Measurements from ENCODE around the gene SBSN.
A peak's percentile ranks its signal among the peaks of the same experiment; 100 is the strongest.

SBSN gene

DNA sequence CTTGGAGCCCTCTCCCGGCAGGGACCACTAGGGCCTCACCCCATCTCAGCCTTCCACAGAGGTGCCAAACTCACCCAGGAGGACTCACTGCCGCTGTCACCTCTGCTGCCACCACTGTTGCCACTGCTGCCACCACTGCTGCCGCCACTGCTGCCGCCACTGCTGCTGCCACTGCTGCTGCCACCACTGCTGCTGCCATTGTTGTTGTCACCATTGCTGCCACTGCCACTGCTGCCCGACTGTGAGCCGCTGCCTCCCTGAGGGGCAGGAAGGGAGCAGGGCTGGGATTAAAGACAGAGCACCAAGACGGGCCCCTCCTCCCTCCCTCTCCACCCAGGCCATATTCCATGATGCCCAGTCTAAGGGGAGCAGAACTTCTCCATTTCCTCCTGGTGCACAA is 16.8 kb downstream of the SBSN start:
- no peak for TF ChIP-seq USF1 (IDR thresholded peaks at IDR 0.05)
- no peak for TF ChIP-seq TAF1 (IDR thresholded peaks at IDR 0.05; ENCODE audit: low read depth)
- no peak for TF ChIP-seq MAX (IDR thresholded peaks at IDR 0.05)
- no peak for TF ChIP-seq ZBTB7A (IDR thresholded peaks at IDR 0.05; ENCODE audit: low read depth)
- no peak for TF ChIP-seq EGR1 (IDR thresholded peaks at IDR 0.05)
- no peak for TF ChIP-seq YY1 (IDR thresholded peaks at IDR 0.05; ENCODE audit: low read depth)
- no peak for TF ChIP-seq TCF12 (IDR thresholded peaks at IDR 0.05; ENCODE audit: low read depth)
- TF ChIP-seq, protein P1, sequence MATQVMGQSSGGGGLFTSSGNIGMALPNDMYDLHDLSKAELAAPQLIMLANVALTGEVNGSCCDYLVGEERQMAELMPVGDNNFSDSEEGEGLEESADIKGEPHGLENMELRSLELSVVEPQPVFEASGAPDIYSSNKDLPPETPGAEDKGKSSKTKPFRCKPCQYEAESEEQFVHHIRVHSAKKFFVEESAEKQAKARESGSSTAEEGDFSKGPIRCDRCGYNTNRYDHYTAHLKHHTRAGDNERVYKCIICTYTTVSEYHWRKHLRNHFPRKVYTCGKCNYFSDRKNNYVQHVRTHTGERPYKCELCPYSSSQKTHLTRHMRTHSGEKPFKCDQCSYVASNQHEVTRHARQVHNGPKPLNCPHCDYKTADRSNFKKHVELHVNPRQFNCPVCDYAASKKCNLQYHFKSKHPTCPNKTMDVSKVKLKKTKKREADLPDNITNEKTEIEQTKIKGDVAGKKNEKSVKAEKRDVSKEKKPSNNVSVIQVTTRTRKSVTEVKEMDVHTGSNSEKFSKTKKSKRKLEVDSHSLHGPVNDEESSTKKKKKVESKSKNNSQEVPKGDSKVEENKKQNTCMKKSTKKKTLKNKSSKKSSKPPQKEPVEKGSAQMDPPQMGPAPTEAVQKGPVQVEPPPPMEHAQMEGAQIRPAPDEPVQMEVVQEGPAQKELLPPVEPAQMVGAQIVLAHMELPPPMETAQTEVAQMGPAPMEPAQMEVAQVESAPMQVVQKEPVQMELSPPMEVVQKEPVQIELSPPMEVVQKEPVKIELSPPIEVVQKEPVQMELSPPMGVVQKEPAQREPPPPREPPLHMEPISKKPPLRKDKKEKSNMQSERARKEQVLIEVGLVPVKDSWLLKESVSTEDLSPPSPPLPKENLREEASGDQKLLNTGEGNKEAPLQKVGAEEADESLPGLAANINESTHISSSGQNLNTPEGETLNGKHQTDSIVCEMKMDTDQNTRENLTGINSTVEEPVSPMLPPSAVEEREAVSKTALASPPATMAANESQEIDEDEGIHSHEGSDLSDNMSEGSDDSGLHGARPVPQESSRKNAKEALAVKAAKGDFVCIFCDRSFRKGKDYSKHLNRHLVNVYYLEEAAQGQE (IDR thresholded peaks at IDR 0.05; ENCODE audit: low read depth) = no peak
- no peak for TF ChIP-seq RAD21 (IDR thresholded peaks at IDR 0.05; ENCODE audit: low read depth)
- TF ChIP-seq CREB1 (IDR thresholded peaks at IDR 0.05; ENCODE audit: low read depth) = no peak
- TF ChIP-seq FOXM1 (IDR thresholded peaks at IDR 0.05; ENCODE audit: borderline replicate concordance, low read depth) = no peak
- no peak for TF ChIP-seq CEBPB (IDR thresholded peaks at IDR 0.05)

- TF ChIP-seq RAD21 (IDR thresholded peaks at IDR 0.05; ENCODE audit: low read depth) (no peak), EGR1 (IDR thresholded peaks at IDR 0.05) (no peak), USF1 (IDR thresholded peaks at IDR 0.05) (no peak), ZBTB7A (IDR thresholded peaks at IDR 0.05; ENCODE audit: low read depth) (no peak), TEAD4 (IDR thresholded peaks at IDR 0.05) (no peak), EP300 (IDR thresholded peaks at IDR 0.05; ENCODE audit: borderline replicate concordance) (no peak), CEBPB (IDR thresholded peaks at IDR 0.05) (no peak), MAX (IDR thresholded peaks at IDR 0.05) (no peak), CREB1 (IDR thresholded peaks at IDR 0.05; ENCODE audit: low read depth) (no peak), TAF1 (IDR thresholded peaks at IDR 0.05; ENCODE audit: low read depth) (no peak; the same call in 1 of the 2 replicates), YY1 (IDR thresholded peaks at IDR 0.05; ENCODE audit: low read depth) (no peak), NFIC (IDR thresholded peaks at IDR 0.05) (no peak), TCF12 (IDR thresholded peaks at IDR 0.05; ENCODE audit: low read depth) (no peak), FOXM1 (IDR thresholded peaks at IDR 0.05; ENCODE audit: borderline replicate concordance, low read depth) (no peak)
- TF ChIP-seq, protein P1 (IDR thresholded peaks at IDR 0.05; ENCODE audit: low read depth) = no peak
These were observed 17.5 kb downstream of the SBSN start for GRCh38 chr19:35510626-35510964.

DNA sequence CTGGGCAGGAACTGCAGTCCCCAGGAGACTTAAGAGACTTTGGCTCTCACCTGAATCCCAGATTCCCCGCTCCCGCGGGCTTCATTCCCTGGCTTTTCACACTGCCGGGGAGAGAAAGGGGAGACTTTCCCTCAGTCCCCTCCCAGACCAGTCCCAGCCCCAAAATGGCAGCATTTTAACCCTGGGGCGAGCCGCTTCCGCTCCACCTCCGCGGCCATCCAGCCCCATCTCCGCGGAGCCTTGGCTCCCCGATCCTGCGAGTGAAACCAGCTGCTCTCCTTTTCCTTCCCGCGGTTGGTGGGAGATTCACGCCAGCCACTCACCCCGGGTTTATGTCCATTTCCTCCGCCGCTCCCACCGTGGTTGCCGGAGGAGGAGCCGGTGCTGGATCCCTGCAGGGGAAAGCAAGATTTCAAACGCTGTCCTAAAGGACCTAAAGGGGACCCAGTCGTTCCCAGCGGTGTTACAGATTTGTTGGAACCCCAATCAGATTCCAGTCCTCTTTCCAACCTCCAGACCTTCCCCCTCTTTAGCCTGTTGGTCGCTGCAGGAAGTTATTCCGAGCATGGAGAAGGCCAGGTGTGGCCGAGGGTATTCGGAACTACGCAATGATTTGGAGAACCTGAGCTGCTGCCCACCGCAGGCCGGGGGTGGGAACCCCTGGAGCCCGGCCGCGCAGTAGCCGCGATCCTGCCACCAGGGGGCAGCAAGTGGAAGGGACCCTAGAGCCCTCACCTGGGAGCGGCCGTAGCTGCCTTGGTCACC is 18.1 kb downstream of the SBSN start:
- TF ChIP-seq TEAD4 (IDR thresholded peaks at IDR 0.05) (peak; percentile 96), USF1 (IDR thresholded peaks at IDR 0.05) (no peak), ZBTB7A (IDR thresholded peaks at IDR 0.05; ENCODE audit: low read depth) (peak; percentile 95), MAX (IDR thresholded peaks at IDR 0.05) (peak; percentile 50), RAD21 (IDR thresholded peaks at IDR 0.05; ENCODE audit: low read depth) (peak; percentile 67), CREB1 (IDR thresholded peaks at IDR 0.05; ENCODE audit: low read depth) (no peak), NFIC (IDR thresholded peaks at IDR 0.05) (no peak), EGR1 (IDR thresholded peaks at IDR 0.05) (0 out of 2 replicates have a peak, but pooled peaks have one; percentile 50), YY1 (IDR thresholded peaks at IDR 0.05; ENCODE audit: low read depth) (peak; percentile 30; the same call in 1 of the 2 replicates), TCF12 (IDR thresholded peaks at IDR 0.05; ENCODE audit: low read depth) (0 out of 2 replicates have a peak, but pooled peaks have one; percentile 41), TAF1 (IDR thresholded peaks at IDR 0.05; ENCODE audit: low read depth) (peak; percentile 47; the same call in 1 of the 2 replicates)
- TF ChIP-seq, protein P1 (IDR thresholded peaks at IDR 0.05; ENCODE audit: low read depth) = no peak
